Measurements from ENCODE around the gene DRC3. TPM values are rescaled to one million over a fixed set of nuclear protein-coding genes. Genes with fewer than 3 reads are reported as not detected.

DRC3 gene
- total RNA-seq, 4 donors from 2014 or later, result 1.1 to 3.5 (median 1.7) TPM

GRCh38 chr17:18015593-18015992 is 42.9 kb downstream of the DRC3 start:
- Histone ChIP-seq H3K4me3 (no peak overlapping the region), H3K9me3 (no peaks in the 10 kb centered on the region), H3K36me3 (peaks cover 0 to 56% of the 10 kb centered on the region in 2 donors), H3K27me3 (no peaks in the 10 kb centered on the region), H3K4me1 (peaks cover 0 to 6% (median 0%) of the 10 kb centered on the region in 3 donors), H3K27ac (no peak overlapping the region)
- WGBS, 2 donors (ENCODE audit: low coverage in 1 of 2), result 95 to 100% methylated on average over 1 to 4 of the region's 5 CpGs
- no peak for ATAC-seq
- TF ChIP-seq EP300 (IDR thresholded peaks at IDR 0.05) (no peak), POLR2AphosphoS5 (IDR thresholded peaks at IDR 0.05) (no peak), POLR2A (IDR thresholded peaks at IDR 0.05) (no peak)
- TF ChIP-seq, protein P1, sequence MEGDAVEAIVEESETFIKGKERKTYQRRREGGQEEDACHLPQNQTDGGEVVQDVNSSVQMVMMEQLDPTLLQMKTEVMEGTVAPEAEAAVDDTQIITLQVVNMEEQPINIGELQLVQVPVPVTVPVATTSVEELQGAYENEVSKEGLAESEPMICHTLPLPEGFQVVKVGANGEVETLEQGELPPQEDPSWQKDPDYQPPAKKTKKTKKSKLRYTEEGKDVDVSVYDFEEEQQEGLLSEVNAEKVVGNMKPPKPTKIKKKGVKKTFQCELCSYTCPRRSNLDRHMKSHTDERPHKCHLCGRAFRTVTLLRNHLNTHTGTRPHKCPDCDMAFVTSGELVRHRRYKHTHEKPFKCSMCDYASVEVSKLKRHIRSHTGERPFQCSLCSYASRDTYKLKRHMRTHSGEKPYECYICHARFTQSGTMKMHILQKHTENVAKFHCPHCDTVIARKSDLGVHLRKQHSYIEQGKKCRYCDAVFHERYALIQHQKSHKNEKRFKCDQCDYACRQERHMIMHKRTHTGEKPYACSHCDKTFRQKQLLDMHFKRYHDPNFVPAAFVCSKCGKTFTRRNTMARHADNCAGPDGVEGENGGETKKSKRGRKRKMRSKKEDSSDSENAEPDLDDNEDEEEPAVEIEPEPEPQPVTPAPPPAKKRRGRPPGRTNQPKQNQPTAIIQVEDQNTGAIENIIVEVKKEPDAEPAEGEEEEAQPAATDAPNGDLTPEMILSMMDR (IDR thresholded peaks at IDR 0.05), result no peak

- WGBS, 2 donors (ENCODE audit: low coverage in 1 of 2), result 88 to 97% methylated on average over 9 to 10 of the region's 12 CpGs
- peaks cover 0 to 57% of the 10 kb centered on the region in 2 donors for H3K36me3 ChIP-seq
- H3K4me3 ChIP-seq, result no peak overlapping the region
- H3K27ac ChIP-seq, result no peak overlapping the region
- no peak for ATAC-seq
- peaks cover 0 to 6% (median 0%) of the 10 kb centered on the region in 3 donors for H3K4me1 ChIP-seq
- H3K9me3 ChIP-seq, result no peaks in the 10 kb centered on the region
- H3K27me3 ChIP-seq, result no peaks in the 10 kb centered on the region
- TF ChIP-seq, protein P1 (IDR thresholded peaks at IDR 0.05), result no peak
- no peak for TF ChIP-seq EP300 (IDR thresholded peaks at IDR 0.05)
- no peak for TF ChIP-seq POLR2A (IDR thresholded peaks at IDR 0.05)
- TF ChIP-seq POLR2AphosphoS5 (IDR thresholded peaks at IDR 0.05), result no peak
These were observed 43.8 kb downstream of the DRC3 start for GRCh38 chr17:18016426-18016825.

GRCh38 chr17:18017958-18018357 is 45.3 kb downstream of the DRC3 start:
- Histone ChIP-seq H3K27ac (no peak overlapping the region), H3K36me3 (peaks cover 0 to 64% of the 10 kb centered on the region in 2 donors), H3K4me3 (no peak overlapping the region), H3K9me3 (no peaks in the 10 kb centered on the region), H3K4me1 (peaks cover 0 to 6% (median 0%) of the 10 kb centered on the region in 3 donors), H3K27me3 (no peaks in the 10 kb centered on the region)
- no peak for ATAC-seq
- WGBS, 2 donors (ENCODE audit: low coverage in 1 of 2), result 52 to 72% methylated on average over 3 of the region's 3 CpGs
- TF ChIP-seq, protein P1 (IDR thresholded peaks at IDR 0.05), result no peak
- no peak for TF ChIP-seq POLR2AphosphoS5 (IDR thresholded peaks at IDR 0.05)
- no peak for TF ChIP-seq POLR2A (IDR thresholded peaks at IDR 0.05)
- no peak for TF ChIP-seq EP300 (IDR thresholded peaks at IDR 0.05)

GRCh38 chr17:18018411-18018921 is 45.8 kb downstream of the DRC3 start:
- Histone ChIP-seq H3K27ac (no peak overlapping the region), H3K27me3 (no peaks in the 10 kb centered on the region), H3K4me1 (peaks cover 0 to 6% (median 0%) of the 10 kb centered on the region in 3 donors), H3K4me3 (no peak overlapping the region), H3K36me3 (peaks cover 0 to 64% of the 10 kb centered on the region in 2 donors), H3K9me3 (no peaks in the 10 kb centered on the region)
- ATAC-seq, result no peak
- no peak for TF ChIP-seq EP300 (IDR thresholded peaks at IDR 0.05)
- no peak for TF ChIP-seq POLR2AphosphoS5 (IDR thresholded peaks at IDR 0.05)
- TF ChIP-seq, protein P1 (IDR thresholded peaks at IDR 0.05), result no peak
- TF ChIP-seq POLR2A (IDR thresholded peaks at IDR 0.05), result no peak
- 100% methylated on average over 3 of the region's 15 CpGs; no CpG with 5 or more reads in 1 of the 2 donors for WGBS, 2 donors (ENCODE audit: low coverage in 1 of 2)

DNA sequence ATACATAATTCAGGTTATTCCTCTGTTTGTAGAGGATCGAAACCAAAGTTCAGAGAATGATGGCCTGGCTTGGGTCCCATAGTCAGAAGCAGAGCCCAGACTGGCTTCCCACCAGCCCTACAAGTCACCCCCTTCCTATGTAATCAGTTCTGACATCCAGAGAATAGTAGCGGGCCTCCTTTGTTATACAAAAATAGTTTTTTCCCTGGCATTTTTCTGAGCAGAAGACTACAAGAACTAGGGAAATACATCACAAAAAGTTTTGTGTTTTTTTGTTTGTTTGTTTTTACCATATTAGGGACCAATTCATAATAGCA is 47.1 kb downstream of the DRC3 start:
- 59 to 89% methylated on average over 1 to 2 of the region's 2 CpGs for WGBS, 2 donors (ENCODE audit: low coverage in 1 of 2)
- H3K27ac ChIP-seq, result no peak overlapping the region
- ATAC-seq, result no peak

More for the DNA sequence above, 47.1 kb downstream of the DRC3 start:
- H3K9me3 ChIP-seq, result no peaks in the 10 kb centered on the region
- peaks cover 0 to 71% of the 10 kb centered on the region in 2 donors for H3K36me3 ChIP-seq
- H3K4me1 ChIP-seq, result peaks cover 0 to 6% (median 0%) of the 10 kb centered on the region in 3 donors
- no peaks in the 10 kb centered on the region for H3K27me3 ChIP-seq
- no peak overlapping the region for H3K4me3 ChIP-seq
- TF ChIP-seq EP300 (IDR thresholded peaks at IDR 0.05) (no peak), POLR2AphosphoS5 (IDR thresholded peaks at IDR 0.05) (no peak), POLR2A (IDR thresholded peaks at IDR 0.05) (no peak)
- TF ChIP-seq, protein P1 (IDR thresholded peaks at IDR 0.05), result no peak

Data from gastroesophageal sphincter (tissue), 4 donors.